ENCODE data around the gene CCND3.
"Not testable (repeated sequence)": the region's sequence is repeated elsewhere in the genome, so short reads cannot be mapped to it uniquely, and the experiment has no call there.

The CCND3 gene

DNA sequence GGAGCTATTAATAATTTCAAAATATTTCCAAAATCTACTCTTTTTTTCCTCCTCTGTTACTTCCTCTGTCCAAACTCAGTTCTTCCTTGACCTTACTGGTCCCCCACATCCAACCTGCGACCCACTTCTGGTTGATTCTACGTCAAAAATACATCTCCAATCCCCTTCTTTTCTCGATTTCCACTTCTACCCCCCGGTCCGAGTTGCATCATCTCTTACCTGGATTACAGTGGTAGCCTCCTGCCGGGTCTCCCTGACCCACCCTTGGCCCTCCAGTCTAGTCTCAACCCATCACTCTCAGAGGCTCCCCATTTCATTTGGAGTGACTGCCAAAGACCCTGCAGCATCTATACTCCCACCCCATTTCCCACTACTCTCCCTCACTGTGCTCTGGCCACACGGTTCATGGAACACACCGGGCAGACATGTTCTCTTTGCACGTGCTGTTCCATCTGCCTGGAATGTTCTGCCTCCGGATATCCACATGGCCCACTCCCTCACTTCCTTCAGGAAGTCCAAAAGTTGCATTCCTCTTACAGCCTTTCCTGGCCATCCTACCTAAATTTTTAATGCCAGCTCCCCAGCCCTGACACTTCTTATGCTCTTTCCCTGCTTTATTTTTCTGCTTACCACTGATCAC is 6.1 kb upstream of the CCND3 start:
- no peak for DNase-seq

- DNase-seq = no peak
Measured at GRCh38 chr6:41943456-41943855, 1.8 kb upstream of the CCND3 start.

DNA sequence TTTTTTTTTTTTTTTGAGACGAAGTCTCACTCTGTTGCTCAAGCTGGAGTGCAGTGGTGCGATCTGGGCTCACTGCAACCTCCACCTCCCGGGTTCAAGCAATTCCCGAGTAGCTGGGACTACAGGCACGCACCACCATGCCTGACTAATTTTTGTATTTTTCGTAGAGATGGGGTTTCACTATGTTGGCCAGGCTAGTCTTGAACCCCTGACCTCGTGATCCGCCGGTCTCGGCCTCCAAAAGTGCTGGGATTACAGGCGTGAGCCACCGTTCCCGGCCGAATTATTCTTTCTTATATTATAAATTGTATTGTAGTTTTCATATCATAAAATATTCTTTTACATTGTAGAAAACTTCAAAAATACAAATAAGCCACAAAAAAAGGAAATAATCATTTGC is 1.3 kb upstream of the CCND3 start:
- DNase-seq = not testable (repeated sequence)

DNA sequence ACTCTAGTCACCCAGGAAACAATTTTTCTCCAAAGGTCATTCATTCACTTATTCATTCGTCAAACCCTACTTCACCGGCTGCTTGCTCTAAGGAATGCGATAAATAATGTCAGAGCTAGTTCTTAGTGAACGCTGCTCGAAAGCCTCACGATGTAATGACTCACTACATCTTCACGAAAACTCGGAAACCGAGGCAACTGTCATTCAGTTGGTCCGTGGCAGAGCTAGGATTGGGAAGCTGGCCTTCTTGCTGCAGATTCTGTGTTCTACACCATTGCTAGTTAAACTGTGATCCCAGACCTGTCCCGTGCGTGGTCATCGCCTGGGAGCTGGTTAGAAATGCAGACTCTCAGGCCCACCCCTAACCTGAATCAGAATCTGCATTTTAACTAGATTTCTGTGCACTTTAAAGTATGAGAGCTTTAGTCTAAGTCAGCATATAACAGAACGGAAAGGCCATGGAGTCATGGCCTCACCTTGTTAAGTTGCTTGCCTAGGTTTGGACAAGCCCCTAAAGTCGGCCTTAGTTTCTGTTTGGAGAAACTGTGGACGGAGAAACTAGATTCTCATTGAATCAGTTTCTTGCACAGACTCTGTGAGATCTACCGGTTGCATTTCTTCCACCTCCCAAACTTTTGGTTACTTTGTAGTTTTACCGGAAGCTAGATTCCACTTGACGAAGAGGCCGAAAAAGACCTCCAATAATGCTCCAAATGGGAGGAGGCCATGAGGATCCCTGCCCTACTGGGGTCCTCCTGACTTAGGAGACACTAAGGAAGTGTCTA is 651 bp upstream of the CCND3 start:
- no peak for DNase-seq

GRCh38 chr6:41940759-41941279 is 789 bp downstream of the CCND3 start:
- DNase-seq = no peak

GRCh38 chr6:41939848-41940758 is 1.5 kb downstream of the CCND3 start:
- DNase-seq = no peak

DNA sequence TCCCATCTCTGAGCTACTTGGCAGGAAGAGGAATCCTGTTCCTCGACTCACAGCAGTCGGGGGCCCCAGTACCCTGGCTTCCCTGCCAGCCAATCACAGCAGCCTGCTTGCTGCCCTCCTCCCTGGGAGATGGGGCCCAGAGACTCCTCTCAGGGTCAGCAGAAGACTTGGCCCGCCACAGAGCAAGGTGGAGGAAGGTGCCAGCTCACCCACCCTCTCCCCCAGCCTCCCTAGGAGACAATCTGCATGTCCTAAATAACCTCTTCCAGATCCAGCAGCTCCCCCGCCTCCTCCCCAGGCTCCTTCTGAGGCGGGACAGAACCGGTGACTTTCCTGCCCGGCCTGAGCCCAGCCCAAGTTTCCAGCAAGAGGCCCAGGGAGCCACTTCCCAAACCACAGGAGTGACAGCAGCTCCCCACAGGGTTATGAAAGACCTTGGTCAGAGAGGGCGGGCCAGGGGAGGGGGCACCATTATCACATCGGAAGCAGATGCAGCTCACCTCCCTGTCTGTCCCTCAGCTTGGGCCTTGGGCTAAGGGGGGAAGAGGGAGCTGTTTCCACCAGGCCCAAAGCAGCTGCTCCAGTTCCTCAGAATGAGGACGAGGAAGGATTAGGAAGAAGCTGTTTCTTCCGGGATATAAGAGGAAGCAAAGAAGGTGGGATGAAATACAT is 2.3 kb downstream of the CCND3 start:
- DNase-seq = no peak

- DNase-seq = no peak
Measured at GRCh38 chr6:41938590-41939175, 2.9 kb downstream of the CCND3 start.

- DNase-seq = no peak
Measured at GRCh38 chr6:41937861-41938574, 3.6 kb downstream of the CCND3 start.

DNA sequence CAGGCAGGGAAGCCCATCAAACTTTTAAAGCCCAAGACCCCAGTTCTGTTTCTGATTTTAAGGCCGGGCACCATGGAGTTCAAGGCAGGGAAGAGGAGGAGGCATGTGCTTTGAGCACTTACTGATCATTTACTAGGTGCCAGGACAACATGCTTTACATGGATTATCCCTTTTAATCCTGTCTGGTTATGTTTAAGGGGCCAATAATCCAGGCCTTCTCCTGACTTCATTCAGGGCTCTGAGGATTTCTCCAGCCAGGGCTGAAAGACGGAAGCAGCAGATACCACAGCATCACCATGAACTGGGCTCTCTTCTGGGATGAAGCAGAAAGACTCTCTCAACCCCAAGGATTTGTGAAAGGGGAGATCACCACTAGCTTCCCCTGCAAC is 4.1 kb downstream of the CCND3 start:
- DNase-seq = no peak

DNA sequence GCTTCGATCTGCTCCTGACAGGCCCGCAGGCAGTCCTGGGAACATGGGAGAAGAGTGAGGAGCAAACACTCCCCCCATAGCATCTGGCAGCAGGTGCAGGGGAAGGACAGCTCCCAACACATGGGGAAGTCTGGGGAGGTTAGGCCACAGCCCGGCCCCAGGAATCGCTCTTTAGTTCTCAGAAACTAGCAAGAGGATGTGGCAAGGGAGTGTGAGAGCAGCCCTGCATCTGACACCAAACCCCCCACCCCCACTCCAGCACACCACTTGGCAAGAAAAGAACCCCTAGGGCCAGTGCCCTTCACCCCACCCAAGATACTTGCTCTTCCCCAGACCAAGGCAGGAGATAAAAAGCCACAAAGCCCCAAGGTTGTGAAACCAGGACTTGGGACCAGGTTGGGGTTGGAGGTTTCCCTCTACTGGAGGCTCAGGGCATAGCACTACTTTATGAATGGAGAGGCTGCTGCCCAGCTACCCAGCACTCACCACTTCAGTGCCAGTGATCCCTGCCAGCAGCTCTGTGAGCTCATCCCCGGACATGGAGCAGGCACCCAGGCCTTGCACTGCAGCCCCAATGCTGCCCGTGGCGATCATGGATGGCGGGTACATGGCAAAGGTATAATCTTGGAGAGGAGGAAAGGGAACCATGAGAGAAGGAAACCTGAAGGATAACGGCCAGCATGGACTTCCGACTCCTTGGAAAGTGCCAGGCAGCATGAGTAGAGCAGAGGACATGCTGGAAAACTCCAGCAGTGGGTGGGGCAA is 5.4 kb downstream of the CCND3 start:
- no peak for DNase-seq

DNA sequence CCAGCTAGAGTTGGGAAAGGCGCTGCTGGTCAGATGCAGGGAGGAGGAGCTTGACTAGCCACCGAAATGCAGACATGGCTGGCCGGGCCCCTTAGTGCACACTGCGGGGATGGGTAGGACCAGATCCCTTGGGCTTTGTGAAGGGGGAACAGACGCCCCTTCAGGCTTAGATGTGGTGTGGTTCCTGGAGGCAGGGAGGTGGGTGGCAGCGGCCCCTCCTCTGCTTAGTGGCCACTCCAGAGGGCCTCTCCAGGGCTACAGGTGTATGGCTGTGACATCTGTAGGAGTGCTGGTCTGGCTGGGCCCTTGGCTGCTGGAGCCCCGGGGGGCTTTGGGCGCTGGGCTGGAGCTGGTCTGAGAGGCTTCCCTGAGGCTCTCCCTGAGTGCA is 5.9 kb downstream of the CCND3 start:
- no peak for DNase-seq

DNA sequence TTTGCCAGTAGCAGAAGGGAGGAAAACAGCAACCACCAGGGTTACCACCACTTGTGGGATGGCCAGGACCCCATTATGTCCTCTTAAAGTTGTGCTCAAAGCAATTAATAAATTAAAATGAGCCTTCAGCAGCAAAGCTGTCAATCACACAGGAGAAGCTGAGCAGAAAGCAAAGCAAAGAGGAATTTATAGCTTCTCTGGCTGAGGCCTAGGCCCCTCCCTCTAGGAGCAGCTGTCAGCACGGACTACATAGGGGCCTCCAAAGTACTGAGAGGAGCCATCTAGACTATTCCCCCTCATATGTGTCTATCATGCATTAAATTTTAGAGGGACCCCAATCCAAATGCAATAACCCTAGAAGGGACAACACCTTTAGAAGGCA is 6.4 kb downstream of the CCND3 start:
- no peak for DNase-seq

DNA sequence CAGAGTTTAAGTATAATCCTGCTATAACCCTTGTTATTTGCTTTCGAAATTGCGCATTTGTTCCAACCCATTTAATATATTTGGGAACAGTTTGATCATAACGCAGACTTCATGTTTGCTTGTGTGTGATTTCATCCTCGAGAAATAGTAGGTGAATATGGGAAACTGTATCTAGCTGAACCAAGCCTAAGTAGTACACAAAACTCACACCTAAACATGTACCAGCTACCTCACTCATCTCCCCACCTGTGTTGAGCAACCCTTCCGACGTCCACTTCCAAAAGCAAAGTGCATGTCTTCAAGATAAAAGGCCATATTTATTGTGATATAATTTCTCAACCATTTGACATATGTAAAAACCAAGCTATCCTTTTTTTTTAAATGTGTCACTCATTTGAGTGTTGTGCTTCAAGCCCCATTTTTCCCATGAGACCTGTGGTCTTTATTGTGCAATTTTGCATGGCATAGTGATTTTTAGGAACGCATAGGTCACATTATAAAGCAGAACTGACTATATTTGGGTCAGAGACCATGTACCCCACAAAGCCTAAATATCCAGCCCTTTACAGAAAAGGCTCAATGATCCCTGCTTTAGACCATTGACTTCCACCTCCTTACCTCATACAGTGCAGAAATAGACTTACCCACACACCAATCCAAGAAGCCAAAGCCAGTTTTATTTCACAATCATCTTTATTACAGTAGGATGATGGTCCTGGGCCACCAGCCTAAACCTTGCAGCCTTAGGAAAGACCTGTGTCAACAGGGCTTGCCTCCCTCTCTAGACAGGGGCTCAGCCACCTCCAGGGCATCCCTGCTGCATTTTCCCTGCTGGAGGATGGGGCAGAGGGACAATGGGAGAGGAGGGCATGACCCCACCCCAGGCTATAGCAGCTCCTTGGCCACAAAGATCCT is 7.1 kb downstream of the CCND3 start:
- no peak for DNase-seq

DNA sequence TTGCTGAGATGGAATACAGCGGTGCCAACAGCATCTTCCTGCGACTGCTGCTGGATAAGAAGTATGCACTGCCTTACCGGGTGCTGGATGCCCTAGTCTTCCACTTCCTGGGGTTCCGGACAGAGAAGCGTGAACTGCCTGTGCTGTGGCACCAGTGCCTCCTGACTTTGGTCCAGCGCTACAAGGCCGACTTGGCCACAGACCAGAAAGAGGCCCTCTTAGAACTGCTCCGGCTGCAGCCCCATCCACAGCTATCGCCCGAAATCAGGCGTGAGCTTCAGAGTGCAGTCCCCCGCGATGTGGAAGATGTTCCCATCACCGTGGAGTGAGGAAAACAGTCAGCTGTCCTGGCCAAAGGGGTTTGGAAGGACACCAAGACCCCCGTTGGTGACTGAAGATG is 9.2 kb downstream of the CCND3 start:
- no peak for DNase-seq

DNA sequence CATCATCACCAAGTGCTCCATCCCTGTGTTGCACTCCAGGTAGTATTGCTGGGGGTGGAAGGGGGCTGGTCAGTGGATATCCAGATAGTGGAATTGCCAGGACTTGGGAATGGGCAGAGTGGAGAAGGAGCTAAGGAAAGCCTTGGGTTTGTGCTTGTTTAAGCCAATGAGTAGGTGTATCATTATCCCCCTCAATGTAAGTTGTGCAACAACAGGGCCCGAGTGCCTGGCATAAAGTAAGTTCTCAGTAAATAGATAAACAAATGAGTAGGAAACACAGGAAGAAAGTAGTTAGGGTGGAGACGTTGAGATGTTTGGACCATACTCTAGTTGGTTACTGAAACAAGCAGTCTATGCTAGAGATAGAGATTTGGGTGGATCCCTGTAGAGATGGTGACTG is 9.8 kb downstream of the CCND3 start:
- no peak for DNase-seq

DNA sequence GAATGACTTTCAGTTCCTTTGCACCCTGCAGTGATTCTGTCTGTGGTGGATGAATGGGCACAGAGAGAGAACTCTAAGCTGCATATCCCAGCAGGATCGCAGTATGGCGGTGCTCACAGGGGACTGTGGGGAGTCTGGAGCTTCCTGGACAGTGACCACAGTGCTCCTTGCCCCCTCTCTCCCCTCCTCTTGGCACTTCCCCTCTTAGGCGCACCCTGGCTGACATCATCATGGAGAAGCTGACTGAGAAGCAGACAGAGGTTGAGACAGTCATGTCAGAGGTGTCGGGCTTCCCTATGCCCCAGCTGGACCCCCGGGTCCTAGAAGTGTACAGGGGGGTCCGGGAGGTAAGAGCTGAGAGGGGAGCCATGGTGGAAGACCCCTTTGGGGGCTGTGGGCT is 11.7 kb downstream of the CCND3 start:
- no peak for DNase-seq

- no peak for DNase-seq
Measured at GRCh38 chr6:41927253-41927652, 14.4 kb downstream of the CCND3 start.

DNA sequence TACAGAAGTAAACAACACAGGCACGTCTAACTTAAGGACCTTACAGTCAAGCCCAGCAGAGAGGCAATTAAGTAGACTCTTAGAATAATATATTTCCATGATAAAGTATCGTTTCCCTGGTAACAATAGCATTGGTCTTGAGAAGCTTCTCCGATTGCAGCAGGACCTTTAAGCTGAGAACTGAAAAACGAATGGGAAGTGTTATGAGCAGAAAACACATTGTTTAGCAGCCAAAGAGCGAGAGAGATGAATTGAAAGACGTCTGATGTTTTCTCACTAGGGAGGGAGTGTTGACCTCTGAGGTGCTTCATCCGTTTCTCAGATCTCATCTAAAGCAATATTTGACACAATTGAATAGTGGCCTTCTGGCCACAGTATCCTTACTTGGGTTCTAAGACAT is 19.5 kb downstream of the CCND3 start:
- DNase-seq = no peak

DNA sequence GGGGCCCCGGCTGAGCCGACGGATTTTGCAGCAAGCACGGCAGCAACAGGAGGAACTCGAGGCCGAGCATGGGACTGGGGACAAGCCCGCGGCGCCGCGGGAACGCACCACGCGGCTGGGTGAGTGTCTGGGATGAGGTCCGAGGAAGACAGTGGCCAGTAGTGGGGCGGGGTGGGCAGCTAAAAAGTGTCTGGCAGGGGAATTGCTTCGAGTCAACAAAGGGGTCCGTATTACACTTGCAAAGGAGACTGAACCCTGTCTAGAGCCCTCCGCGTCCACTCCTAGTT is 20.0 kb downstream of the CCND3 start:
- no peak for DNase-seq
